Uterus (tissue), 4 donors: ENCODE measurements around the gene C17orf113. TPM values are rescaled to one million over a fixed set of nuclear protein-coding genes. Genes with fewer than 3 reads are reported as not detected.

Experiments used
- DNase-seq, 2 donors: peaks; one replicate each; pipeline ENCODE4 v3.0.0-alpha.2; 2019 to 2020
- H3K27ac ChIP-seq, 2 donors: fragments of 200-600 bp; sonication (generic); 1 replicate in 1 of 2; 2 replicates in 1 of 2; pipeline ENCODE4 v1.5.1; 2016 to 2018
- H3K27me3 ChIP-seq, 2 donors: fragments of 200-600 bp; sonication (generic); one replicate each; pipeline ENCODE4 v1.5.1; 2018 to 2019; ENCODE audit warnings: control low read depth in 1 of 2
- H3K36me3 ChIP-seq, 2 donors: fragments of 200-600 bp; sonication (generic); one replicate each; pipeline ENCODE4 v1.5.1; 2019; ENCODE audit warnings: control low read depth in 1 of 2
- H3K4me1 ChIP-seq, 2 donors: fragments of 200-600 bp; sonication (generic); one replicate each; pipeline ENCODE4 v1.5.1; 2018 to 2019; ENCODE audit warnings: control low read depth in 1 of 2
- H3K4me3 ChIP-seq, 2 donors: fragments of 200-600 bp; sonication (generic); 1 replicate in 1 of 2; 2 replicates in 1 of 2; pipeline ENCODE4 v1.5.1; 2018 to 2019; ENCODE audit warnings: mild to moderate bottlenecking in 1 of 2
- H3K9me3 ChIP-seq, 2 donors: fragments of 200-600 bp; sonication (generic); one replicate each; pipeline ENCODE4 v1.5.1; 2019; ENCODE audit warnings: control low read depth in 1 of 2
- CTCF ChIP-seq, 4 experiments: fragments of 200-600 bp in 2 of 4; fragments of 450-650 bp in 2 of 4; sonication (generic) in 2 of 4; IDR thresholded peaks; one replicate each; pipeline ENCODE4 v1.5.1; 2016 to 2019; ENCODE audit warnings: antibody characterized with exemption in 4 of 4, mild to moderate bottlenecking in 2 of 4, moderate library complexity in 1 of 4
- POLR2A ChIP-seq, 2 donors: fragments of 450-650 bp; IDR thresholded peaks; one replicate each; pipeline ENCODE4 v1.6.1; 2016; ENCODE audit warnings: antibody characterized with exemption in 2 of 2, mild to moderate bottlenecking in 1 of 2, moderate library complexity in 1 of 2
- intact Hi-C: fragments of 100-400 bp; cut with DNase I; formaldehyde crosslinking; loops from one replicate; pipeline ENCODE4 v1.15.1; 2023; ENCODE audit warnings: low total_unique reads
- total RNA-seq, 4 donors: library from RNA; depleted of rRNA in 3 of 4; stranded (reverse); fragments of >200 nt in 3 of 4; gene quantifications; one replicate each; pipeline versions ENCODE4 v1.1.0 to v1.2.4, GENCODE V29; 2014 to 2023
- donor health status: DM: yes; HTN: yes; CAD: no.

The C17orf113 gene
- total RNA-seq, 4 donors from 2014 or later: 0.77 to 3.3 (median 2.1) TPM; not detected in 1

GRCh38 chr17:42038221-42038973 lies 12.0 kb downstream of the C17orf113 start:
- intact Hi-C loops: no loop called here
- Histone ChIP-seq H3K9me3 (no peaks in the 10 kb centered on the region), H3K27me3 (no peaks in the 10 kb centered on the region), H3K4me3 (no peak overlapping the region), H3K36me3 (no peaks in the 10 kb centered on the region), H3K27ac (no peak overlapping the region), H3K4me1 (no peaks in the 10 kb centered on the region)
- TF ChIP-seq CTCF (IDR thresholded peaks at IDR 0.05) (no peak), POLR2A (IDR thresholded peaks at IDR 0.05) (no peak)
- DNase-seq: no peak

GRCh38 chr17:42034059-42034458 lies 16.3 kb downstream of the C17orf113 start:
- DNase-seq: no peak
- Histone ChIP-seq H3K27ac (no peak overlapping the region), H3K4me1 (no peaks in the 10 kb centered on the region), H3K9me3 (no peaks in the 10 kb centered on the region), H3K27me3 (no peaks in the 10 kb centered on the region), H3K36me3 (no peaks in the 10 kb centered on the region), H3K4me3 (no peak overlapping the region)
- TF ChIP-seq POLR2A (IDR thresholded peaks at IDR 0.05) (no peak), CTCF (IDR thresholded peaks at IDR 0.05) (no peak)
- intact Hi-C loops: no loop called here

GRCh38 chr17:42031584-42031983 lies 18.8 kb downstream of the C17orf113 start:
- DNase-seq: no peak
- TF ChIP-seq POLR2A (IDR thresholded peaks at IDR 0.05) (no peak), CTCF (IDR thresholded peaks at IDR 0.05) (no peak)
- Histone ChIP-seq H3K4me3 (no peak overlapping the region), H3K9me3 (no peaks in the 10 kb centered on the region), H3K4me1 (no peaks in the 10 kb centered on the region), H3K36me3 (no peaks in the 10 kb centered on the region), H3K27ac (no peak overlapping the region), H3K27me3 (no peaks in the 10 kb centered on the region)
- intact Hi-C loops: no loop called here

GRCh38 chr17:42028791-42029127 lies 21.6 kb downstream of the C17orf113 start:
- no peaks in the 10 kb centered on the region for H3K9me3 ChIP-seq
- TF ChIP-seq CTCF (IDR thresholded peaks at IDR 0.05) (no peak), POLR2A (IDR thresholded peaks at IDR 0.05) (no peak)
- intact Hi-C loops: loop anchor here (5.0 to 10.0 kb wide), 2 partner anchors 64 to 89 kb away; partner anchors contain the start of gene CNP
- no peak overlapping the region for H3K27ac ChIP-seq
- no peak for DNase-seq
- H3K4me1 ChIP-seq: no peaks in the 10 kb centered on the region
- H3K4me3 ChIP-seq: no peak overlapping the region
- no peaks in the 10 kb centered on the region for H3K36me3 ChIP-seq
- H3K27me3 ChIP-seq: no peaks in the 10 kb centered on the region

- Histone ChIP-seq H3K27ac (no peak overlapping the region), H3K36me3 (no peaks in the 10 kb centered on the region), H3K4me3 (no peak overlapping the region), H3K27me3 (no peaks in the 10 kb centered on the region), H3K9me3 (no peaks in the 10 kb centered on the region), H3K4me1 (no peaks in the 10 kb centered on the region)
- intact Hi-C loops: loop anchor here (5.0 to 10.0 kb wide), 2 partner anchors 63 to 89 kb away; partner anchors contain the start of gene CNP
- TF ChIP-seq CTCF (IDR thresholded peaks at IDR 0.05) (no peak), POLR2A (IDR thresholded peaks at IDR 0.05) (no peak)
- no peak for DNase-seq
Observed at GRCh38 chr17:42027961-42028790, 22.2 kb downstream of the C17orf113 start.
